GM21360 (cell line): ENCODE results near the gene YIF1B.

Experiments
- ATAC-seq: cut with Tn5 transposase; IDR thresholded peaks from one replicate; pipeline ENCODE4 v1.9.1; 2021; ENCODE audit warnings: mild to moderate bottlenecking, moderate library complexity; ENCODE audit not compliant: unreplicated experiment

Gene YIF1B

GRCh38 chr19:38335949-38336637 lies 20.3 kb upstream of the YIF1B start:
- peak; percentile 56 for ATAC-seq

- no peak for ATAC-seq
These were observed 17.5 kb upstream of the YIF1B start for GRCh38 chr19:38333245-38333644.

- no peak for ATAC-seq
These were observed 16.0 kb upstream of the YIF1B start for GRCh38 chr19:38331728-38332127.

GRCh38 chr19:38329651-38330050 lies 13.9 kb upstream of the YIF1B start:
- ATAC-seq, result no peak

GRCh38 chr19:38326591-38326990 lies 10.8 kb upstream of the YIF1B start:
- ATAC-seq, result no peak

GRCh38 chr19:38324431-38324830 lies 8.7 kb upstream of the YIF1B start:
- ATAC-seq, result no peak

- no peak for ATAC-seq
These were observed 7.5 kb upstream of the YIF1B start for GRCh38 chr19:38323291-38323690.

GRCh38 chr19:38321646-38322196 lies 6.0 kb upstream of the YIF1B start:
- no peak for ATAC-seq

GRCh38 chr19:38320969-38321339 lies 5.2 kb upstream of the YIF1B start:
- no peak for ATAC-seq

- ATAC-seq, result no peak
These were observed 3.9 kb upstream of the YIF1B start, which contains the start of gene KCNK6 for GRCh38 chr19:38319421-38320258. TSS of gene KCNK6 (plus strand) at chr19:38319845. CDS start at chr19:38319951, 106 bp downstream.

- ATAC-seq, result no peak
These were observed 2.9 kb upstream of the YIF1B start for GRCh38 chr19:38318660-38319059.

- no peak for ATAC-seq
These were observed 1.4 kb upstream of the YIF1B start for GRCh38 chr19:38317104-38317612.

GRCh38 chr19:38316477-38317067 lies 825 bp upstream of the YIF1B start:
- no peak for ATAC-seq

GRCh38 chr19:38310986-38311385 lies 4.8 kb downstream of the YIF1B start:
- no peak for ATAC-seq

- ATAC-seq, result no peak
These were observed 5.5 kb downstream of the YIF1B start for GRCh38 chr19:38310279-38310670.

GRCh38 chr19:38309615-38310278 lies 6.0 kb downstream of the YIF1B start:
- ATAC-seq, result no peak

GRCh38 chr19:38308926-38309614 lies 6.7 kb downstream of the YIF1B start:
- no peak for ATAC-seq

GRCh38 chr19:38308006-38308766 lies 7.6 kb downstream of the YIF1B start:
- no peak for ATAC-seq

GRCh38 chr19:38307597-38307996 lies 8.2 kb downstream of the YIF1B start:
- ATAC-seq, result no peak
